PC-3 (cell line): ENCODE data around the gene REC8. TPM values are rescaled to one million over a fixed set of nuclear protein-coding genes. Genes with fewer than 3 reads are reported as not detected.

Experiments
- ATAC-seq: fragments of 200-7000 bp; cut with Tn5 transposase; 2 replicates; pipeline ENCODE4 v1.9.1; 2020; ENCODE audit warnings: mild to moderate bottlenecking, moderate library complexity
- BruUV-seq: library from RNA; stranded (reverse); fragments of 400-500 nt; replicated peaks from 2 replicates; lab custom pipeline; 2021; lab: Mats Ljungman, UMichigan
- CTCF ChIA-PET: fragments of 300-600 bp; sonication (Branson Sonifier 250); formaldehyde crosslinking; loops from one replicate; lab custom pipeline; 2022; ENCODE audit warnings: antibody characterized with exemption; lab: Charles Lee
- POLR2A ChIA-PET: fragments of 300-600 bp; sonication (Branson Sonifier 250); formaldehyde crosslinking; loops from one replicate; lab custom pipeline; 2022; ENCODE audit warnings: antibody characterized with exemption; ENCODE audit not compliant: unreplicated experiment; lab: Charles Lee
- DNase-seq: peaks from one replicate; pipeline ENCODE4 v3.0.0-alpha.2; 2015
- H2AFZ ChIP-seq: fragments of 300-600 bp; sonication (generic); 2 replicates; pipeline ENCODE4 v1.6.0; 2016; ENCODE audit warnings: antibody characterized with exemption, low read length
- H3F3A ChIP-seq: fragments of 300-600 bp; sonication (generic); one replicate; pipeline ENCODE4 v1.6.0; 2017; ENCODE audit warnings: antibody characterized with exemption, low read length, control low read depth, mild to moderate bottlenecking; ENCODE audit not compliant: unreplicated experiment
- H3K27ac ChIP-seq: fragments of 300-600 bp; sonication (generic); 2 replicates; pipeline ENCODE4 v1.5.1; 2016; ENCODE audit warnings: mild to moderate bottlenecking, low read length
- H3K27me3 ChIP-seq: fragments of 300-600 bp; sonication (generic); 2 replicates; pipeline ENCODE4 v1.6.1; 2016; ENCODE audit warnings: low read length, mixed read lengths
- H3K36me3 ChIP-seq: fragments of 300-600 bp; sonication (generic); 2 replicates; pipeline ENCODE4 v1.6.1; 2016; ENCODE audit warnings: low read depth, mixed run types, low read length, mixed read lengths
- H3K4me1 ChIP-seq: fragments of 300-600 bp; sonication (generic); 2 replicates; pipeline ENCODE4 v1.5.1; 2016; ENCODE audit warnings: low read length; ENCODE audit not compliant: insufficient read depth
- H3K4me2 ChIP-seq: fragments of 300-600 bp; sonication (generic); 2 replicates; pipeline ENCODE4 v1.6.0; 2016; ENCODE audit warnings: low read length
- H3K4me3 ChIP-seq: fragments of 300-600 bp; sonication (generic); 2 replicates; pipeline ENCODE4 v1.5.1; 2016; ENCODE audit warnings: mild to moderate bottlenecking, low read length, mixed read lengths
- H3K79me2 ChIP-seq: fragments of 300-600 bp; sonication (generic); 2 replicates; pipeline ENCODE4 v1.6.1; 2017; ENCODE audit warnings: low read length, mixed read lengths
- H3K9ac ChIP-seq: fragments of 300-600 bp; sonication (generic); 2 replicates; pipeline ENCODE4 v1.6.0; 2016; ENCODE audit warnings: mild to moderate bottlenecking, low read length
- H3K9me2 ChIP-seq: fragments of 300-600 bp; sonication (generic); replicated peaks from 2 replicates; pipeline ENCODE4 v1.6.1; 2016; ENCODE audit warnings: mixed run types, low read length, mixed read lengths
- H3K9me3 ChIP-seq: fragments of 300-600 bp; sonication (generic); 2 replicates; pipeline ENCODE4 v1.6.1; 2016; ENCODE audit warnings: low read length, mixed read lengths
- H4K20me1 ChIP-seq: fragments of 300-600 bp; sonication (generic); 2 replicates; pipeline ENCODE4 v1.6.1; 2016; ENCODE audit warnings: low read length, mixed read lengths
- EZH2 ChIP-seq: fragments of 300-600 bp; sonication (generic); IDR thresholded peaks from one replicate; pipeline ENCODE4 v1.6.1; 2017; ENCODE audit warnings: antibody characterized with exemption, mild to moderate bottlenecking, low read length; ENCODE audit not compliant: unreplicated experiment
- EZH2phosphoT487 ChIP-seq: fragments of 300-600 bp; sonication (generic); IDR thresholded peaks from 2 replicates; pipeline ENCODE4 v1.6.1; 2018; ENCODE audit warnings: mild to moderate bottlenecking, antibody characterized with exemption, low read length, borderline replicate concordance
- intact Hi-C: fragments of 100-400 bp; cut with micrococcal nuclease; formaldehyde crosslinking; loops from 2 replicates; pipeline ENCODE4 v1.9.0; 2023
- total RNA-seq: library from RNA; depleted of rRNA; stranded (reverse); fragments of >200 nt; gene quantifications from 2 replicates; pipeline ENCODE4 v1.2.3, GENCODE V29; 2014
- TF ChIP-seq, protein P1 (sequence below): fragments of 300-600 bp; sonication (generic); conservative IDR thresholded peaks from 2 replicates; pipeline ENCODE4 v1.5.1; 2017; ENCODE audit warnings: antibody characterized with exemption, low read depth, mild to moderate bottlenecking, low read length

Gene REC8
- total RNA-seq, 1 experiment from 2014 or later: 1.9 TPM

- H2AFZ ChIP-seq: no peak overlapping the region
- H3K4me3 ChIP-seq: no peak overlapping the region
- H3K9me3 ChIP-seq: no peaks in the 10 kb centered on the region
- ChIA-PET POLR2A (no interaction called here), CTCF (no interaction called here)
- DNase-seq: no peak
- TF ChIP-seq EZH2: no peak
- TF ChIP-seq, protein P1, sequence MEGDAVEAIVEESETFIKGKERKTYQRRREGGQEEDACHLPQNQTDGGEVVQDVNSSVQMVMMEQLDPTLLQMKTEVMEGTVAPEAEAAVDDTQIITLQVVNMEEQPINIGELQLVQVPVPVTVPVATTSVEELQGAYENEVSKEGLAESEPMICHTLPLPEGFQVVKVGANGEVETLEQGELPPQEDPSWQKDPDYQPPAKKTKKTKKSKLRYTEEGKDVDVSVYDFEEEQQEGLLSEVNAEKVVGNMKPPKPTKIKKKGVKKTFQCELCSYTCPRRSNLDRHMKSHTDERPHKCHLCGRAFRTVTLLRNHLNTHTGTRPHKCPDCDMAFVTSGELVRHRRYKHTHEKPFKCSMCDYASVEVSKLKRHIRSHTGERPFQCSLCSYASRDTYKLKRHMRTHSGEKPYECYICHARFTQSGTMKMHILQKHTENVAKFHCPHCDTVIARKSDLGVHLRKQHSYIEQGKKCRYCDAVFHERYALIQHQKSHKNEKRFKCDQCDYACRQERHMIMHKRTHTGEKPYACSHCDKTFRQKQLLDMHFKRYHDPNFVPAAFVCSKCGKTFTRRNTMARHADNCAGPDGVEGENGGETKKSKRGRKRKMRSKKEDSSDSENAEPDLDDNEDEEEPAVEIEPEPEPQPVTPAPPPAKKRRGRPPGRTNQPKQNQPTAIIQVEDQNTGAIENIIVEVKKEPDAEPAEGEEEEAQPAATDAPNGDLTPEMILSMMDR: no peak
- no peak for TF ChIP-seq EZH2phosphoT487
- peaks cover 41% of the 10 kb centered on the region; the same call in 1 of the 2 replicates for H3K36me3 ChIP-seq
- no peak overlapping the region for H3K27ac ChIP-seq
- H3K9ac ChIP-seq: no peak overlapping the region
- no peak for ATAC-seq
- H3K4me2 ChIP-seq: no peak overlapping the region
- peaks cover 8% of the 10 kb centered on the region for H3K4me1 ChIP-seq
- no peaks in the 10 kb centered on the region for H3K9me2 ChIP-seq
- H3K79me2 ChIP-seq: peaks cover 25% of the 10 kb centered on the region
- no peaks in the 10 kb centered on the region for H3F3A ChIP-seq
- H3K27me3 ChIP-seq: no peaks in the 10 kb centered on the region
- BruUV-seq: no TSS peak
- intact Hi-C loops: no loop called here
- H4K20me1 ChIP-seq: no peaks in the 10 kb centered on the region
These were observed 12.5 kb downstream of the REC8 start for GRCh38 chr14:24184104-24184970.

- Histone ChIP-seq H3K4me3 (no peak overlapping the region), H3K27me3 (no peaks in the 10 kb centered on the region), H3K4me1 (peaks cover 8% of the 10 kb centered on the region), H4K20me1 (no peaks in the 10 kb centered on the region), H3K9ac (no peak overlapping the region), H3K27ac (no peak overlapping the region), H3K9me2 (no peaks in the 10 kb centered on the region), H3K79me2 (peaks cover 25% of the 10 kb centered on the region), H3K9me3 (no peaks in the 10 kb centered on the region), H3F3A (no peaks in the 10 kb centered on the region), H3K36me3 (peaks cover 37% of the 10 kb centered on the region; the same call in 1 of the 2 replicates), H3K4me2 (no peak overlapping the region), H2AFZ (no peak overlapping the region)
- CTCF ChIA-PET: no interaction called here
- TF ChIP-seq EZH2phosphoT487: no peak
- TF ChIP-seq EZH2: no peak
- TF ChIP-seq, protein P1: no peak
- intact Hi-C loops: no loop called here
- DNase-seq (no peak), ATAC-seq (no peak)
- POLR2A ChIA-PET: no interaction called here
- BruUV-seq: no TSS peak
These were observed 13.1 kb downstream of the REC8 start for GRCh38 chr14:24185026-24185425.

DNA sequence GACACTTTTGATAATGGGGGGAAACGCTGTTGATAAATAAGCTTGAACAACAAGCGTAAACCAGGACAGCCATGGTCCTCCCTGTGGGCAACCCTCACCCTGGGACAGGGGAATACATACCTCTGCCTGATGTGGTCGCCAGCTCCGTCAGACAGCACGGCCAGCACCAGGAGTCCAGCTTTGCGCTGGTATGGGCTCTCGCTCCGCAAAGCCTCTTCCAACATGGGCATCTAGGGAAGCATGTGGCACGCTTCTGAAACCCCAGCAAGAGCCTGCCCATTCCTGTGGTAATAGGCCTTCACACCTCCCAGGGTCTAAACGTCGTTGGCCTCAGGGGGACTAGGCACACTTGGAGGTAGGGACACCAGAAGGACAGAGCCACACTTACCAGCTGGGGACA, 13.9 kb downstream of the REC8 start:
- no peak overlapping the region for H3K4me3 ChIP-seq
- intact Hi-C loops: no loop called here
- H2AFZ ChIP-seq: no peak overlapping the region
- H3F3A ChIP-seq: no peaks in the 10 kb centered on the region
- peaks cover 25% of the 10 kb centered on the region for H3K79me2 ChIP-seq
- H3K9me2 ChIP-seq: no peaks in the 10 kb centered on the region
- BruUV-seq: no TSS peak
- no peaks in the 10 kb centered on the region for H3K9me3 ChIP-seq
- no peak overlapping the region for H3K9ac ChIP-seq
- DNase-seq (no peak), ATAC-seq (no peak)
- H3K27ac ChIP-seq: no peak overlapping the region
- H3K4me1 ChIP-seq: peaks cover 8% of the 10 kb centered on the region
- POLR2A ChIA-PET: no interaction called here
- peaks cover 31% of the 10 kb centered on the region; the same call in 1 of the 2 replicates for H3K36me3 ChIP-seq
- CTCF ChIA-PET: no interaction called here
- TF ChIP-seq EZH2phosphoT487 (no peak), EZH2 (no peak)
- TF ChIP-seq, protein P1: no peak
- H3K27me3 ChIP-seq: no peaks in the 10 kb centered on the region
- no peaks in the 10 kb centered on the region for H4K20me1 ChIP-seq
- no peak overlapping the region for H3K4me2 ChIP-seq
